Calu3 (cell line): ENCODE data around the gene ZBTB20. TPM values are rescaled to one million over a fixed set of nuclear protein-coding genes. Genes with fewer than 3 reads are reported as not detected.
A peak's percentile ranks its signal among the peaks of the same experiment; 100 is the strongest.

Source experiments
- BruUV-seq: library from RNA; stranded (reverse); fragments of 400-500 nt; replicated peaks from 2 replicates; lab custom pipeline; 2021; lab: Mats Ljungman, UMichigan
- CTCF ChIA-PET: fragments of 300-600 bp; sonication (Branson Sonifier 250); formaldehyde crosslinking; loops from one replicate; lab custom pipeline; 2022; ENCODE audit warnings: antibody characterized with exemption; lab: Charles Lee
- DNase-seq: peaks from one replicate; pipeline ENCODE4 v3.0.0; 2022
- H3K27ac Mint-ChIP-seq: one replicate; pipeline ENCODE4 v1.8.0; 2022; ENCODE audit warnings: mixed read lengths; ENCODE audit not compliant: unreplicated experiment
- H3K27me3 Mint-ChIP-seq: one replicate; pipeline ENCODE4 v1.8.0; 2022; ENCODE audit warnings: mixed read lengths; ENCODE audit not compliant: unreplicated experiment
- H3K36me3 Mint-ChIP-seq: one replicate; pipeline ENCODE4 v1.8.0; 2022; ENCODE audit warnings: mild to moderate bottlenecking, moderate library complexity, mixed read lengths; ENCODE audit not compliant: insufficient read depth, unreplicated experiment
- H3K4me1 Mint-ChIP-seq: one replicate; pipeline ENCODE4 v1.8.0; 2022; ENCODE audit warnings: mild to moderate bottlenecking, low read depth, mixed read lengths; ENCODE audit not compliant: unreplicated experiment
- H3K4me3 Mint-ChIP-seq: one replicate; pipeline ENCODE4 v1.8.0; 2022; ENCODE audit warnings: mild to moderate bottlenecking, low read depth, moderate library complexity, mixed read lengths; ENCODE audit not compliant: unreplicated experiment
- H3K9me3 Mint-ChIP-seq: one replicate; pipeline ENCODE4 v1.8.0; 2022; ENCODE audit warnings: low read depth, mixed read lengths; ENCODE audit not compliant: unreplicated experiment
- intact Hi-C: fragments of 100-400 bp; cut with micrococcal nuclease; formaldehyde crosslinking; loops from one replicate; pipeline ENCODE4 v1.10.0; 2022; ENCODE audit not compliant: unreplicated experiment
- total RNA-seq: library from RNA; stranded (reverse); gene quantifications from 2 replicates; pipeline ENCODE4 v1.2.3, GENCODE V29; 2022
- TF ChIP-seq, protein P1 (sequence below): fragments of 200-600 bp; IDR thresholded peaks from one replicate; pipeline ENCODE4 v1.8.0; 2022; ENCODE audit warnings: antibody characterized with exemption; ENCODE audit not compliant: unreplicated experiment

The ZBTB20 gene
- total RNA-seq, 1 experiment from 2014 or later, result 24.1 TPM

DNA sequence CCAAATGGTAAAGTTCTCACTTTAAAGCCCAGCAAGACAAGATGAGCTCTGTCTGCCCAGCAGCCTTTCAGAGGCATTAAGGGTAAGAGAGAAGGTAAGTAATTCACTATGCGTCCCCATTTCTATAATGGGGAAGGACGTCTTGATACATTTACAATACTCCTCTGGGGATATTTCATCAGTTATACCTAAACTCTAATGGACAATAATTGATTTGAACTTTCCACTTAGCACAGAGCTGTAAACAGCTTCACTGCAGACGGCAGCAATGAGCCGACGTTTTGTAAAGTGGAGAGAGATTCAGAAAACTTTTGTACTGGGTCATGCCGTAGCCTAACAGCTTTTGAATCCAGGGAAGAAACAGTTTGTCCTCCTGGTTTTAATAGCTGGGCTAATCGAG, 725.9 kb downstream of the ZBTB20 start:
- Mint-ChIP-seq H3K4me1 (no peaks in the 10 kb centered on the region), H3K27me3 (no peaks in the 10 kb centered on the region), H3K9me3 (no peaks in the 10 kb centered on the region), H3K27ac (no peak overlapping the region), H3K4me3 (no peak overlapping the region), H3K36me3 (no peaks in the 10 kb centered on the region)
- no TSS peak for BruUV-seq
- TF ChIP-seq, protein P1, sequence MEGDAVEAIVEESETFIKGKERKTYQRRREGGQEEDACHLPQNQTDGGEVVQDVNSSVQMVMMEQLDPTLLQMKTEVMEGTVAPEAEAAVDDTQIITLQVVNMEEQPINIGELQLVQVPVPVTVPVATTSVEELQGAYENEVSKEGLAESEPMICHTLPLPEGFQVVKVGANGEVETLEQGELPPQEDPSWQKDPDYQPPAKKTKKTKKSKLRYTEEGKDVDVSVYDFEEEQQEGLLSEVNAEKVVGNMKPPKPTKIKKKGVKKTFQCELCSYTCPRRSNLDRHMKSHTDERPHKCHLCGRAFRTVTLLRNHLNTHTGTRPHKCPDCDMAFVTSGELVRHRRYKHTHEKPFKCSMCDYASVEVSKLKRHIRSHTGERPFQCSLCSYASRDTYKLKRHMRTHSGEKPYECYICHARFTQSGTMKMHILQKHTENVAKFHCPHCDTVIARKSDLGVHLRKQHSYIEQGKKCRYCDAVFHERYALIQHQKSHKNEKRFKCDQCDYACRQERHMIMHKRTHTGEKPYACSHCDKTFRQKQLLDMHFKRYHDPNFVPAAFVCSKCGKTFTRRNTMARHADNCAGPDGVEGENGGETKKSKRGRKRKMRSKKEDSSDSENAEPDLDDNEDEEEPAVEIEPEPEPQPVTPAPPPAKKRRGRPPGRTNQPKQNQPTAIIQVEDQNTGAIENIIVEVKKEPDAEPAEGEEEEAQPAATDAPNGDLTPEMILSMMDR, result no peak
- DNase-seq, result no peak
- intact Hi-C loops, result no loop called here
- CTCF ChIA-PET, result no interaction called here

DNA sequence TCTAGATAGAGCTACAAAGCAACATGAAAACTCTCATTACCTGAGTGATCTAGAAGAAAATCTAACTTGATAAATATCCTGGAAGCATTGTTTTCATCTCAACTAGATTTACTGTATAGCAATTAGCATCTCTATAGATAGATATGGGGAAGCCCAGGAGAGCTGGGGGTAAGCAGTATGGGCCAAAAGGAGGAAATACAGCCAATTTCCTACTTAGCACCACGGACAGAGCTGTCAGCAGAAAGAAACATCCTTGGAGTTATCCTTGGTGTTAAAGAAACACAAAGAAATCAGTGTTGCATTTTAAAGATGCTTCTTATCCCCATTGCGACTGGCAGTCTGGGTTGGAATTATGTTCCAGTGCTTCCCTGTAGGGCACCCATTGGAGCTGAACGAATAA, 727.0 kb downstream of the ZBTB20 start:
- Mint-ChIP-seq H3K27ac (no peak overlapping the region), H3K9me3 (no peaks in the 10 kb centered on the region), H3K4me3 (no peak overlapping the region), H3K4me1 (no peaks in the 10 kb centered on the region), H3K27me3 (no peaks in the 10 kb centered on the region), H3K36me3 (no peaks in the 10 kb centered on the region)
- BruUV-seq, result no TSS peak
- CTCF ChIA-PET, result interaction anchor here (0.5 kb wide), 1 partner anchor 11 kb away, joined by 3 read pairs; no protein-coding TSS in a partner anchor
- intact Hi-C loops, result no loop called here
- DNase-seq, result no peak
- TF ChIP-seq, protein P1, result no peak

DNA sequence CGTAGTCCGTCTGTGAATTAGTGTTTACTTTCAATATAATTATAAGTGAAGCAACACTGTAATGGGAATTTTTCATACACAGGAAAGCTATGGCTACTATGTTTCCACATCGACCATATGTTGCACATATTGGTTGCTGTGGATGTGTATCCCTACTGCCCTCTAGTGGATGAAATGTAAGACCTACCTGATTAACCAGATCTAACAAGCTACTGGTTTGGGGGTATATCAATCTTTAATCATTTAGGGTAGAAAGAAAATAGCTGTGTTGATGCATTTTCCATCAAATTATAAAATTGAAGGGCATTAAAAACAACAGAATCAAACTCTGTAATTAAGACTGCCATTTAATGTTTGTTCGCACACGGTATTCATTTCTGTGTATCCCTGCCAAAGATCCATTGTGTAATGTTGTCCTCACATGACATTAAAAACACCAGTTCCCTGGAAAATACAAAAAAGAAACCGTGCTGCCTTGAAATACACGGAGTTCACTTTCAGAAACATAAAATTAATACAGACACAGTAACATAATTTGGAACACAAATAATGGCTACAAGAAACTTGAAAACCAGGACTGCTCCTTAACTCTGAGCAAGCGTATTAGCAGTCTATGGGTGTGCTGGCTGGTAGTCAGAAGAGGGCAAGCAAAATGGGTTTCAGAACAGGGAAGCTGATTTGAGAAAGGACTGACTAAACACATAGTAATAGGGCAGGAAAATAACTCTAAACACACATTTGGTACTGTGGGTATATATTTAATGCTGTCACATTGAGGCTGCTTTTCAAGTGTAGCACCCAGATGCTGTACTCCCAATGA, 728.2 kb downstream of the ZBTB20 start:
- no peaks in the 10 kb centered on the region for H3K36me3 Mint-ChIP-seq
- no peaks in the 10 kb centered on the region for H3K27me3 Mint-ChIP-seq
- H3K4me3 Mint-ChIP-seq, result no peak overlapping the region
- intact Hi-C loops, result loop anchor here (1.0 to 2.0 kb wide), 2 partner anchors 36 to 56 kb away; no protein-coding TSS in a partner anchor
- TF ChIP-seq, protein P1, result peak; percentile 45
- H3K27ac Mint-ChIP-seq, result no peak overlapping the region
- no peaks in the 10 kb centered on the region for H3K9me3 Mint-ChIP-seq
- H3K4me1 Mint-ChIP-seq, result no peaks in the 10 kb centered on the region
- CTCF ChIA-PET, result interaction anchor here (0.6 to 1.8 kb wide), 12 partner anchors 9 to 205 kb away, joined by 3 to 27 read pairs (median 6); no protein-coding TSS in a partner anchor
- no TSS peak for BruUV-seq
- no peak for DNase-seq

DNA sequence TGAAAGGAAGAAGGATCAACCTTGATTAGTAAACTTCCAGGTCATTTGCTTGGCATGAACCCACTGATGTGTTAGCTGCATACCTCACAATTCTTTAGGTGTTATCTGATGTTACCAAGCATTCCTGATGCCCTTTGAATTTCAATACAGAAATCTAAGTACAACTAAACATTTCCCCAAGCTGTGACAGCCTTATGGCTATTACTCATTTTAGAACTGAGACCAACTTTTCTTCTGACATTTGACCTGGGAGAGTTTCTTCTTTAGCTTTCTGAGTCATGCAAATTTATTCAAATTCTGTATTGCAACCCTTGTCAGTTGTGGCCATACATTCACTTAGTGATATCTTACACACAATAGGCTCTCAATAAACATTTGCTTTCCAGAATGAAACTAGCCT, 729.0 kb downstream of the ZBTB20 start:
- BruUV-seq, result no TSS peak
- H3K27ac Mint-ChIP-seq, result no peak overlapping the region
- no peaks in the 10 kb centered on the region for H3K9me3 Mint-ChIP-seq
- H3K27me3 Mint-ChIP-seq, result no peaks in the 10 kb centered on the region
- H3K4me1 Mint-ChIP-seq, result peaks cover under 1% of the 10 kb centered on the region
- TF ChIP-seq, protein P1, result no peak
- CTCF ChIA-PET, result interaction anchor here (0.9 to 1.8 kb wide), 8 partner anchors 13 to 205 kb away, joined by 3 to 27 read pairs (median 7); no protein-coding TSS in a partner anchor
- no peak overlapping the region for H3K4me3 Mint-ChIP-seq
- no peaks in the 10 kb centered on the region for H3K36me3 Mint-ChIP-seq
- intact Hi-C loops, result loop anchor here (1.0 to 2.0 kb wide), 2 partner anchors 35 to 55 kb away; no protein-coding TSS in a partner anchor
- DNase-seq, result no peak
